HEK293 (cell line): ENCODE data around the gene LRRC26.
A peak's percentile ranks its signal among the peaks of the same experiment; 100 is the strongest.

Experiments
- CTCF ChIA-PET: fragments of 350-600 bp; formaldehyde crosslinking; extraction: SDS; loops from one replicate; lab custom pipeline; 2021; ENCODE audit warnings: antibody characterized with exemption; lab: Yijun Ruan, JAX
- POLR2A ChIA-PET: fragments of 300-600 bp; formaldehyde crosslinking; extraction: SDS; loops from one replicate; lab custom pipeline; 2020; ENCODE audit warnings: antibody characterized with exemption, inconsistent platforms; lab: Yijun Ruan, JAX
- H3K27ac ChIP-seq: fragments of 200-500 bp; sonication (Bioruptor generic); 2 replicates; pipeline ENCODE4 v1.5.1; 2014; ENCODE audit warnings: low read depth, low read length, control low read depth, inconsistent platforms; ENCODE audit errors: extremely low read depth
- H3K36me3 ChIP-seq, 2 experiments: fragments of 200-500 bp in 1 of 2; sonication (Bioruptor generic) in 1 of 2; 1 replicate in 1 of 2; 2 replicates in 1 of 2; pipeline ENCODE4 v1.5.1; 2014 to 2017; ENCODE audit warnings: inconsistent platforms in 2 of 2, low read length in 2 of 2; ENCODE audit not compliant: control insufficient read depth in 2 of 2, insufficient read depth in 1 of 2
- H3K4me1 ChIP-seq: fragments of 200-500 bp; sonication (Bioruptor generic); 2 replicates; pipeline ENCODE4 v1.5.1; 2014; ENCODE audit warnings: mild to moderate bottlenecking, low read length, inconsistent platforms; ENCODE audit not compliant: control insufficient read depth, insufficient read depth
- H3K4me3 ChIP-seq: 2 replicates; pipeline ENCODE4 v1.5.1; 2011; ENCODE audit warnings: low read depth, mild to moderate bottlenecking, control low read depth, low read length, moderate library complexity
- H3K9me3 ChIP-seq: fragments of 200-500 bp; sonication (Bioruptor generic); 2 replicates; pipeline ENCODE4 v1.5.1; 2014; ENCODE audit warnings: low read depth, low read length, inconsistent platforms; ENCODE audit not compliant: control insufficient read depth, insufficient read depth
- CTCF ChIP-seq: fragments of 450-650 bp; formaldehyde crosslinking; IDR thresholded peaks from 2 replicates; pipeline ENCODE4 v1.5.1; 2016; ENCODE audit warnings: missing biosample characterization, missing genetic modification characterization
- IKZF3 ChIP-seq: fragments of 450-650 bp; IDR thresholded peaks from 2 replicates; pipeline ENCODE4 v1.5.0; 2018; ENCODE audit warnings: missing biosample characterization, mild to moderate bottlenecking, missing genetic modification characterization, moderate library complexity
- KLF1 ChIP-seq: fragments of 450-650 bp; formaldehyde crosslinking; IDR thresholded peaks from 2 replicates; pipeline ENCODE4 v1.5.1; 2016; ENCODE audit warnings: missing biosample characterization, missing genetic modification characterization
- KLF10 ChIP-seq: fragments of 450-650 bp; IDR thresholded peaks from 2 replicates; pipeline ENCODE4 v1.5.1; 2018; ENCODE audit warnings: missing biosample characterization, mild to moderate bottlenecking, missing genetic modification characterization
- MZF1 ChIP-seq: fragments of 450-650 bp; formaldehyde crosslinking; IDR thresholded peaks from 2 replicates; pipeline ENCODE4 v1.5.1; 2017; ENCODE audit warnings: missing biosample characterization, missing genetic modification characterization, borderline replicate concordance
- RBAK ChIP-seq: fragments of 450-650 bp; formaldehyde crosslinking; IDR thresholded peaks from 2 replicates; pipeline ENCODE4 v1.5.1; 2016; ENCODE audit warnings: missing biosample characterization, missing genetic modification characterization
- REPIN1 ChIP-seq: fragments of 450-650 bp; formaldehyde crosslinking; IDR thresholded peaks from 2 replicates; pipeline ENCODE4 v1.5.1; 2017; ENCODE audit warnings: missing biosample characterization, missing genetic modification characterization, low read depth
- REST ChIP-seq: fragments of 450-650 bp; formaldehyde crosslinking; IDR thresholded peaks from 2 replicates; pipeline ENCODE4 v1.5.1; 2016; ENCODE audit warnings: missing biosample characterization, missing genetic modification characterization
- SP2 ChIP-seq: fragments of 450-650 bp; formaldehyde crosslinking; IDR thresholded peaks from 2 replicates; pipeline ENCODE4 v1.5.1; 2016; ENCODE audit warnings: missing biosample characterization, missing genetic modification characterization
- SP7 ChIP-seq: fragments of 450-650 bp; formaldehyde crosslinking; IDR thresholded peaks from 2 replicates; pipeline ENCODE4 v1.5.1; 2016; ENCODE audit warnings: missing biosample characterization, missing genetic modification characterization
- WT1 ChIP-seq: fragments of 450-650 bp; formaldehyde crosslinking; IDR thresholded peaks from 2 replicates; pipeline ENCODE4 v1.5.1; 2016; ENCODE audit warnings: missing biosample characterization, missing genetic modification characterization
- ZBTB20 ChIP-seq: fragments of 450-650 bp; formaldehyde crosslinking; IDR thresholded peaks from 2 replicates; pipeline ENCODE4 v1.5.1; 2016; ENCODE audit warnings: missing biosample characterization, missing genetic modification characterization
- ZBTB26 ChIP-seq: fragments of 450-650 bp; formaldehyde crosslinking; optimal IDR thresholded peaks from 2 replicates; pipeline ENCODE3; 2016; ENCODE audit warnings: missing biosample characterization, mild to moderate bottlenecking, missing genetic modification characterization
- ZBTB8A ChIP-seq: fragments of 450-650 bp; formaldehyde crosslinking; IDR thresholded peaks from 2 replicates; pipeline ENCODE4 v1.5.1; 2016; ENCODE audit warnings: missing biosample characterization, missing genetic modification characterization
- ZNF223 ChIP-seq: fragments of 450-650 bp; formaldehyde crosslinking; IDR thresholded peaks from 2 replicates; pipeline ENCODE4 v1.5.1; 2016; ENCODE audit warnings: missing biosample characterization, missing genetic modification characterization
- ZNF311 ChIP-seq: fragments of 450-650 bp; formaldehyde crosslinking; IDR thresholded peaks from 2 replicates; pipeline ENCODE4 v1.5.1; 2017; ENCODE audit warnings: missing biosample characterization, missing genetic modification characterization, borderline replicate concordance
- ZNF335 ChIP-seq: fragments of 450-650 bp; formaldehyde crosslinking; conservative IDR thresholded peaks from 2 replicates; pipeline ENCODE4 v1.5.1; 2016; ENCODE audit warnings: missing biosample characterization, missing genetic modification characterization
- ZNF350 ChIP-seq: fragments of 450-650 bp; formaldehyde crosslinking; IDR thresholded peaks from 2 replicates; pipeline ENCODE4 v1.5.0; 2017; ENCODE audit warnings: missing biosample characterization, mild to moderate bottlenecking, missing genetic modification characterization
- ZNF394 ChIP-seq: fragments of 450-650 bp; formaldehyde crosslinking; IDR thresholded peaks from 2 replicates; pipeline ENCODE4 v1.5.1; 2016; ENCODE audit warnings: missing biosample characterization, missing genetic modification characterization, mild to moderate bottlenecking, moderate library complexity, borderline replicate concordance
- ZNF530 ChIP-seq: fragments of 450-650 bp; formaldehyde crosslinking; IDR thresholded peaks from 2 replicates; pipeline ENCODE4 v1.5.1; 2016; ENCODE audit warnings: low read depth, missing biosample characterization, missing genetic modification characterization
- ZNF555 ChIP-seq: fragments of 450-650 bp; formaldehyde crosslinking; conservative IDR thresholded peaks from 2 replicates; pipeline ENCODE4 v1.5.1; 2017; ENCODE audit warnings: missing biosample characterization, mild to moderate bottlenecking, missing genetic modification characterization, inconsistent platforms
- ZNF600 ChIP-seq: fragments of 450-650 bp; formaldehyde crosslinking; IDR thresholded peaks from 2 replicates; pipeline ENCODE4 v1.5.1; 2016; ENCODE audit warnings: missing biosample characterization, missing genetic modification characterization
- ZNF623 ChIP-seq: fragments of 450-650 bp; formaldehyde crosslinking; IDR thresholded peaks from 2 replicates; pipeline ENCODE4 v1.5.1; 2016; ENCODE audit warnings: missing biosample characterization, missing genetic modification characterization
- ZNF645 ChIP-seq: fragments of 450-650 bp; formaldehyde crosslinking; IDR thresholded peaks from 2 replicates; pipeline ENCODE4; 2016; ENCODE audit warnings: missing biosample characterization, missing genetic modification characterization
- ZNF658 ChIP-seq: fragments of 450-650 bp; formaldehyde crosslinking; IDR thresholded peaks from 2 replicates; pipeline ENCODE4; 2016; ENCODE audit warnings: missing biosample characterization, missing genetic modification characterization
- ZNF768 ChIP-seq: fragments of 450-650 bp; formaldehyde crosslinking; IDR thresholded peaks from 2 replicates; pipeline ENCODE4 v1.5.1; 2018; ENCODE audit warnings: missing biosample characterization, mild to moderate bottlenecking, missing genetic modification characterization
- ZNF791 ChIP-seq: fragments of 450-650 bp; formaldehyde crosslinking; IDR thresholded peaks from 2 replicates; pipeline ENCODE4 v1.5.1; 2016; ENCODE audit warnings: missing biosample characterization, missing genetic modification characterization
- ZNF792 ChIP-seq: fragments of 450-650 bp; formaldehyde crosslinking; IDR thresholded peaks from 2 replicates; pipeline ENCODE4 v1.5.1; 2016; ENCODE audit warnings: missing biosample characterization, missing genetic modification characterization

The LRRC26 gene

GRCh38 chr9:137127301-137128157, 42.3 kb downstream of the LRRC26 start:
- Histone ChIP-seq H3K27ac (no peak overlapping the region), H3K9me3 (no peaks in the 10 kb centered on the region), H3K4me1 (no peaks in the 10 kb centered on the region), H3K4me3 (no peak overlapping the region), H3K36me3 (no peaks in the 10 kb centered on the region)
- POLR2A ChIA-PET, result interaction anchor here (0.5 to 4.8 kb wide), 6 partner anchors 44 to 133 kb away, joined by 3 to 53 read pairs (median 7); partner anchors contain the start of genes LRRC26, TMEM210, TPRN and TUBB4B
- CTCF ChIA-PET, result interaction anchor here (0.6 to 2.4 kb wide), 6 partner anchors 25 to 367 kb away, joined by 3 to 14 read pairs (median 4); no protein-coding TSS in a partner anchor
- peak; percentile 84 for TF ChIP-seq ZNF600 (tag by site-specific recombination)
- TF ChIP-seq MZF1 (tag by site-specific recombination), result no peak
- peak; percentile 37; the same call in 1 of the 2 replicates for TF ChIP-seq ZNF394
- TF ChIP-seq ZNF658 (tag by site-specific recombination), result no peak
- TF ChIP-seq ZNF335 (tag by site-specific recombination), result 0 out of 2 replicates have a peak, but pooled peaks have one; percentile 29
- peak; percentile 46; the same call in 1 of the 2 replicates for TF ChIP-seq KLF1
- peak; percentile 18 for TF ChIP-seq ZBTB26 (tag by site-specific recombination)
- no peak for TF ChIP-seq ZNF350 (tag by site-specific recombination)
- TF ChIP-seq SP2 (tag by site-specific recombination), result peak; percentile 48
- peak; percentile 60; the same call in 1 of the 2 replicates for TF ChIP-seq IKZF3 (tag by site-specific recombination)
- no peak for TF ChIP-seq REST (tag by site-specific recombination)
- TF ChIP-seq ZBTB8A, result peak; percentile 60

- Histone ChIP-seq H3K36me3 (no peaks in the 10 kb centered on the region), H3K4me3 (no peak overlapping the region), H3K9me3 (no peaks in the 10 kb centered on the region), H3K27ac (no peak overlapping the region), H3K4me1 (no peaks in the 10 kb centered on the region)
- ChIA-PET CTCF (interaction anchor here (2.4 kb wide), 1 partner anchor 110 kb away, joined by 14 read pairs; no protein-coding TSS in a partner anchor), POLR2A (interaction anchor here (1.1 to 2.0 kb wide), 3 partner anchors 94 to 114 kb away, joined by 3 to 8 read pairs (median 5); partner anchors contain the start of gene TUBB4B)
- TF ChIP-seq REPIN1 (tag by site-specific recombination) (no peak), RBAK (tag by site-specific recombination) (no peak), KLF10 (tag by site-specific recombination) (no peak), ZNF555 (tag by site-specific recombination) (no peak), WT1 (tag by site-specific recombination) (no peak), ZNF223 (tag by site-specific recombination) (no peak), ZNF791 (tag by site-specific recombination) (no peak), ZNF530 (tag by site-specific recombination) (no peak), CTCF (tag by site-specific recombination) (no peak), ZNF792 (tag by site-specific recombination) (no peak), ZNF768 (tag by site-specific recombination) (no peak), ZNF645 (tag by site-specific recombination) (no peak), SP7 (tag by site-specific recombination) (no peak), ZNF623 (no peak), ZBTB20 (tag by site-specific recombination) (no peak), ZNF311 (tag by site-specific recombination) (no peak)
Observed at GRCh38 chr9:137126786-137127185, 43.1 kb downstream of the LRRC26 start.
